Measurements from ENCODE around the gene ITM2C. TPM values are rescaled to one million over a fixed set of nuclear protein-coding genes. Genes with fewer than 3 reads are reported as not detected.

Gene ITM2C
- total and polyA plus RNA-seq, 2 of the 13 experiments (the other 11 are each of a cell fraction or from before 2014, with no cell fraction given): 70.5 to 270 TPM

DNA sequence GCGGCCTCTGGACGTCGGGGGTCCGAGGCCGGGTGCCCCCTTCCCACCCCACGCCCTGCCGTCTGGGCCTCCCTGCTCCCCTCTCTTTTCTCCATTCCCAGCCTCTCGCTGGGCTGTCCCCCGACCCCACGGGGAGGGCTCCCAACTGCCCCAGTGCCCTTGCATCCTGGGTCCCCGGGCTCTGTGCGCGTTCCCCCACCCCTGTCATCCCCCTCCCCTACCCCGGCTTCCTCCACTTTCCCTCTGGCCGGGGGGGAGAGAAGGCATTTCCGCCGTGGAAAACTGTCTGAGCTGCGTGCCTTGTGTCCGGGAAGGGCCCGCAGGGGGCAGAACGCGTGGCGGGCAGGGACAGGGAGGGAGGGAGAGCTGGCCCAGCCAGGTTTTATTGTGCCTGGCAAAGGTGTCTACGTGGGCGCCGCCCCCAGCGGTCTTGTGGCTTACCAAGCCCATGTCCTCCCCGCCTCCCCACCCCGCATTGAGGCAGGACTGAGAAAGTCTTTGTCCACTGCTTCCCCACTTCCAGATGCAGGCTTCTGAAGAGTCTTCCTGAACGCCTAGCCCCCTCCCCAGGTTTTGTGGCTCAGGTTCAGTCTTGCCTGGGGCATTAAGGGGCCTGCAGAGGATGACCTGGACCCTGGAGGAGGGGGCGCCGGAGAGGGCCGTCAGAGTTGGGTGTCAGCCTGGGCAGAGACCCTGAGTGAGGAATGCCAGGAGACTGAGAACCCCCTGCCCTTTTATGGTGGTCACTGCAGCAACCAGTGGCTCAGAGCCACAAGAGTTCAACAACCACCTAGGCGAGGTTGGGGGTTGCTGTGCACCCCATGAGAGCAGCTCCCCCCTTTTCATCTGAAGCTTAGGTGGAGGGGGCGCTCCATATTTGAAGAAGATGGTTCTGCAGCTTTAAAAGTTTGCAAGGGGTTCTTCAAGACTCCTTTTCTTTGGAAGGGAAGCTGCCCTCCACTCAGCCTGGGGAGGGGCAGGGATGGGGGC, 1.3 kb downstream of the ITM2C start (continued):
- TF ChIP-seq, protein P1, sequence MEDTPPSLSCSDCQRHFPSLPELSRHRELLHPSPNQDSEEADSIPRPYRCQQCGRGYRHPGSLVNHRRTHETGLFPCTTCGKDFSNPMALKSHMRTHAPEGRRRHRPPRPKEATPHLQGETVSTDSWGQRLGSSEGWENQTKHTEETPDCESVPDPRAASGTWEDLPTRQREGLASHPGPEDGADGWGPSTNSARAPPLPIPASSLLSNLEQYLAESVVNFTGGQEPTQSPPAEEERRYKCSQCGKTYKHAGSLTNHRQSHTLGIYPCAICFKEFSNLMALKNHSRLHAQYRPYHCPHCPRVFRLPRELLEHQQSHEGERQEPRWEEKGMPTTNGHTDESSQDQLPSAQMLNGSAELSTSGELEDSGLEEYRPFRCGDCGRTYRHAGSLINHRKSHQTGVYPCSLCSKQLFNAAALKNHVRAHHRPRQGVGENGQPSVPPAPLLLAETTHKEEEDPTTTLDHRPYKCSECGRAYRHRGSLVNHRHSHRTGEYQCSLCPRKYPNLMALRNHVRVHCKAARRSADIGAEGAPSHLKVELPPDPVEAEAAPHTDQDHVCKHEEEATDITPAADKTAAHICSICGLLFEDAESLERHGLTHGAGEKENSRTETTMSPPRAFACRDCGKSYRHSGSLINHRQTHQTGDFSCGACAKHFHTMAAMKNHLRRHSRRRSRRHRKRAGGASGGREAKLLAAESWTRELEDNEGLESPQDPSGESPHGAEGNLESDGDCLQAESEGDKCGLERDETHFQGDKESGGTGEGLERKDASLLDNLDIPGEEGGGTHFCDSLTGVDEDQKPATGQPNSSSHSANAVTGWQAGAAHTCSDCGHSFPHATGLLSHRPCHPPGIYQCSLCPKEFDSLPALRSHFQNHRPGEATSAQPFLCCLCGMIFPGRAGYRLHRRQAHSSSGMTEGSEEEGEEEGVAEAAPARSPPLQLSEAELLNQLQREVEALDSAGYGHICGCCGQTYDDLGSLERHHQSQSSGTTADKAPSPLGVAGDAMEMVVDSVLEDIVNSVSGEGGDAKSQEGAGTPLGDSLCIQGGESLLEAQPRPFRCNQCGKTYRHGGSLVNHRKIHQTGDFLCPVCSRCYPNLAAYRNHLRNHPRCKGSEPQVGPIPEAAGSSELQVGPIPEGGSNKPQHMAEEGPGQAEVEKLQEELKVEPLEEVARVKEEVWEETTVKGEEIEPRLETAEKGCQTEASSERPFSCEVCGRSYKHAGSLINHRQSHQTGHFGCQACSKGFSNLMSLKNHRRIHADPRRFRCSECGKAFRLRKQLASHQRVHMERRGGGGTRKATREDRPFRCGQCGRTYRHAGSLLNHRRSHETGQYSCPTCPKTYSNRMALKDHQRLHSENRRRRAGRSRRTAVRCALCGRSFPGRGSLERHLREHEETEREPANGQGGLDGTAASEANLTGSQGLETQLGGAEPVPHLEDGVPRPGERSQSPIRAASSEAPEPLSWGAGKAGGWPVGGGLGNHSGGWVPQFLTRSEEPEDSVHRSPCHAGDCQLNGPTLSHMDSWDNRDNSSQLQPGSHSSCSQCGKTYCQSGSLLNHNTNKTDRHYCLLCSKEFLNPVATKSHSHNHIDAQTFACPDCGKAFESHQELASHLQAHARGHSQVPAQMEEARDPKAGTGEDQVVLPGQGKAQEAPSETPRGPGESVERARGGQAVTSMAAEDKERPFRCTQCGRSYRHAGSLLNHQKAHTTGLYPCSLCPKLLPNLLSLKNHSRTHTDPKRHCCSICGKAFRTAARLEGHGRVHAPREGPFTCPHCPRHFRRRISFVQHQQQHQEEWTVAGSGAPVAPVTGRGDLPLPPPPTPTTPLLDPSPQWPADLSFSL (CRISPR knock-in tag; IDR thresholded peaks at IDR 0.05): no peak
- TF ChIP-seq SRF (IDR thresholded peaks at IDR 0.05; ENCODE audit: low read depth, low read length) (no peak), ZFAT (CRISPR knock-in tag; conservative IDR thresholded peaks at IDR 0.05) (no peak), ERF (CRISPR knock-in tag; IDR thresholded peaks at IDR 0.05) (no peak), SP4 (CRISPR knock-in tag; IDR thresholded peaks at IDR 0.05) (0 out of 2 replicates have a peak, but pooled peaks have one; percentile 17), ZNF746 (CRISPR knock-in tag; IDR thresholded peaks at IDR 0.05) (peak; percentile 79), ZNF251 (CRISPR knock-in tag; IDR thresholded peaks at IDR 0.05) (no peak), LCORL (IDR thresholded peaks at IDR 0.05) (no peak), LCORL (CRISPR knock-in tag; IDR thresholded peaks at IDR 0.05) (0 out of 2 replicates have a peak, but pooled peaks have one; percentile 32), HDAC1 (CRISPR knock-in tag; IDR thresholded peaks at IDR 0.05) (no peak), ZNF768 (CRISPR knock-in tag; IDR thresholded peaks at IDR 0.05) (0 out of 2 replicates have a peak, but pooled peaks have one; percentile 13)
- TF ChIP-seq, protein P2, sequence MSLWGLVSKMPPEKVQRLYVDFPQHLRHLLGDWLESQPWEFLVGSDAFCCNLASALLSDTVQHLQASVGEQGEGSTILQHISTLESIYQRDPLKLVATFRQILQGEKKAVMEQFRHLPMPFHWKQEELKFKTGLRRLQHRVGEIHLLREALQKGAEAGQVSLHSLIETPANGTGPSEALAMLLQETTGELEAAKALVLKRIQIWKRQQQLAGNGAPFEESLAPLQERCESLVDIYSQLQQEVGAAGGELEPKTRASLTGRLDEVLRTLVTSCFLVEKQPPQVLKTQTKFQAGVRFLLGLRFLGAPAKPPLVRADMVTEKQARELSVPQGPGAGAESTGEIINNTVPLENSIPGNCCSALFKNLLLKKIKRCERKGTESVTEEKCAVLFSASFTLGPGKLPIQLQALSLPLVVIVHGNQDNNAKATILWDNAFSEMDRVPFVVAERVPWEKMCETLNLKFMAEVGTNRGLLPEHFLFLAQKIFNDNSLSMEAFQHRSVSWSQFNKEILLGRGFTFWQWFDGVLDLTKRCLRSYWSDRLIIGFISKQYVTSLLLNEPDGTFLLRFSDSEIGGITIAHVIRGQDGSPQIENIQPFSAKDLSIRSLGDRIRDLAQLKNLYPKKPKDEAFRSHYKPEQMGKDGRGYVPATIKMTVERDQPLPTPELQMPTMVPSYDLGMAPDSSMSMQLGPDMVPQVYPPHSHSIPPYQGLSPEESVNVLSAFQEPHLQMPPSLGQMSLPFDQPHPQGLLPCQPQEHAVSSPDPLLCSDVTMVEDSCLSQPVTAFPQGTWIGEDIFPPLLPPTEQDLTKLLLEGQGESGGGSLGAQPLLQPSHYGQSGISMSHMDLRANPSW (CRISPR knock-in tag; IDR thresholded peaks at IDR 0.05; ENCODE audit: borderline replicate concordance): no peak
- TF ChIP-seq, protein P3, sequence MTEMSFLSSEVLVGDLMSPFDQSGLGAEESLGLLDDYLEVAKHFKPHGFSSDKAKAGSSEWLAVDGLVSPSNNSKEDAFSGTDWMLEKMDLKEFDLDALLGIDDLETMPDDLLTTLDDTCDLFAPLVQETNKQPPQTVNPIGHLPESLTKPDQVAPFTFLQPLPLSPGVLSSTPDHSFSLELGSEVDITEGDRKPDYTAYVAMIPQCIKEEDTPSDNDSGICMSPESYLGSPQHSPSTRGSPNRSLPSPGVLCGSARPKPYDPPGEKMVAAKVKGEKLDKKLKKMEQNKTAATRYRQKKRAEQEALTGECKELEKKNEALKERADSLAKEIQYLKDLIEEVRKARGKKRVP (CRISPR knock-in tag; IDR thresholded peaks at IDR 0.05): no peak
- TF ChIP-seq, protein P4, sequence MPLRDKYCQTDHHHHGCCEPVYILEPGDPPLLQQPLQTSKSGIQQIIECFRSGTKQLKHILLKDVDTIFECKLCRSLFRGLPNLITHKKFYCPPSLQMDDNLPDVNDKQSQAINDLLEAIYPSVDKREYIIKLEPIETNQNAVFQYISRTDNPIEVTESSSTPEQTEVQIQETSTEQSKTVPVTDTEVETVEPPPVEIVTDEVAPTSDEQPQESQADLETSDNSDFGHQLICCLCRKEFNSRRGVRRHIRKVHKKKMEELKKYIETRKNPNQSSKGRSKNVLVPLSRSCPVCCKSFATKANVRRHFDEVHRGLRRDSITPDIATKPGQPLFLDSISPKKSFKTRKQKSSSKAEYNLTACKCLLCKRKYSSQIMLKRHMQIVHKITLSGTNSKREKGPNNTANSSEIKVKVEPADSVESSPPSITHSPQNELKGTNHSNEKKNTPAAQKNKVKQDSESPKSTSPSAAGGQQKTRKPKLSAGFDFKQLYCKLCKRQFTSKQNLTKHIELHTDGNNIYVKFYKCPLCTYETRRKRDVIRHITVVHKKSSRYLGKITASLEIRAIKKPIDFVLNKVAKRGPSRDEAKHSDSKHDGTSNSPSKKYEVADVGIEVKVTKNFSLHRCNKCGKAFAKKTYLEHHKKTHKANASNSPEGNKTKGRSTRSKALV (CRISPR knock-in tag; IDR thresholded peaks at IDR 0.05): no peak
- TF ChIP-seq, protein P5, sequence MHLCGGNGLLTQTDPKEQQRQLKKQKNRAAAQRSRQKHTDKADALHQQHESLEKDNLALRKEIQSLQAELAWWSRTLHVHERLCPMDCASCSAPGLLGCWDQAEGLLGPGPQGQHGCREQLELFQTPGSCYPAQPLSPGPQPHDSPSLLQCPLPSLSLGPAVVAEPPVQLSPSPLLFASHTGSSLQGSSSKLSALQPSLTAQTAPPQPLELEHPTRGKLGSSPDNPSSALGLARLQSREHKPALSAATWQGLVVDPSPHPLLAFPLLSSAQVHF (CRISPR knock-in tag; IDR thresholded peaks at IDR 0.05): 0 out of 2 replicates have a peak, but pooled peaks have one; percentile 38
